Small intestine (tissue), 7 donors: Measurements from ENCODE around the gene SORBS2. TPM values are rescaled to one million over a fixed set of nuclear protein-coding genes. Genes with fewer than 3 reads are reported as not detected.

Source experiments
- DNase-seq, 2 donors: peaks; one replicate each; pipeline versions ENCODE4 v3.0.0 to v3.0.0-alpha.2; 2013
- FAIRE-seq: peaks from 2 replicates; lab custom pipeline; 2012; peaks lifted over from hg19 to GRCh38; lab: Jason Lieb, UNC
- H3K27ac ChIP-seq, 3 donors: one replicate each; pipeline ENCODE4 v1.5.1; 2013; ENCODE audit warnings: low read length in 2 of 3, mild to moderate bottlenecking in 2 of 3, control low read depth in 1 of 3, inconsistent platforms in 1 of 3, low read depth in 1 of 3, moderate library complexity in 1 of 3
- H3K27me3 ChIP-seq, 3 donors: one replicate each; pipeline ENCODE4 v1.6.1; 2013; ENCODE audit warnings: low read length in 3 of 3, inconsistent platforms in 1 of 3; ENCODE audit not compliant: control insufficient read depth in 3 of 3, insufficient read depth in 3 of 3
- H3K36me3 ChIP-seq, 3 donors: one replicate each; pipeline ENCODE4 v1.6.1; 2013; ENCODE audit warnings: low read length in 3 of 3, inconsistent platforms in 1 of 3, low read depth in 1 of 3, mild to moderate bottlenecking in 1 of 3, moderate library complexity in 1 of 3; ENCODE audit not compliant: control insufficient read depth in 3 of 3, insufficient read depth in 2 of 3
- H3K4me1 ChIP-seq, 3 donors: one replicate each; pipeline ENCODE4 v1.6.1; 2013; ENCODE audit warnings: low read length in 2 of 3, inconsistent platforms in 1 of 3, low read depth in 1 of 3, mild to moderate bottlenecking in 1 of 3, moderate library complexity in 1 of 3; ENCODE audit not compliant: control insufficient read depth in 3 of 3, insufficient read depth in 2 of 3
- H3K4me3 ChIP-seq, 3 donors: one replicate each; pipeline ENCODE4 v1.5.1; 2013; ENCODE audit warnings: low read length in 3 of 3, control low read depth in 1 of 3, inconsistent platforms in 1 of 3, low read depth in 1 of 3, mild to moderate bottlenecking in 1 of 3, moderate library complexity in 1 of 3
- H3K9me3 ChIP-seq, 2 donors: one replicate each; pipeline ENCODE4 v1.6.1; 2013; ENCODE audit warnings: low read depth in 1 of 2, low read length in 1 of 2; ENCODE audit not compliant: control insufficient read depth in 2 of 2, insufficient read depth in 1 of 2
- WGBS, 3 donors: extraction: QIAGEN DNeasy Blood & Tissue Kit; methylation state at CpG; one replicate each; pipeline ENCODE4 v1.1.7; 2013; 5-methylcytosine and 5-hydroxymethylcytosine counted together
- polyA plus RNA-seq, 4 donors: library from polyadenylated mRNA; stranded (reverse) in 3 of 4; unstranded in 1 of 4; fragments of 200-250 nt in 3 of 4; fragments of 120-200 nt in 1 of 4; gene quantifications; one replicate each; pipeline versions ENCODE4 v1.2.1 to v1.2.3, GENCODE V29; 2013
- donor health status: healthy with polysubstance abuse.
- donor health status: control.
- donor health status: control.
- donor health status: Bipolar disorder and iron deficiency.
- donor health status: healthy.

Gene SORBS2
- polyA plus RNA-seq, 4 donors: 1.6 to 36.5 (median 16.1) TPM

DNA sequence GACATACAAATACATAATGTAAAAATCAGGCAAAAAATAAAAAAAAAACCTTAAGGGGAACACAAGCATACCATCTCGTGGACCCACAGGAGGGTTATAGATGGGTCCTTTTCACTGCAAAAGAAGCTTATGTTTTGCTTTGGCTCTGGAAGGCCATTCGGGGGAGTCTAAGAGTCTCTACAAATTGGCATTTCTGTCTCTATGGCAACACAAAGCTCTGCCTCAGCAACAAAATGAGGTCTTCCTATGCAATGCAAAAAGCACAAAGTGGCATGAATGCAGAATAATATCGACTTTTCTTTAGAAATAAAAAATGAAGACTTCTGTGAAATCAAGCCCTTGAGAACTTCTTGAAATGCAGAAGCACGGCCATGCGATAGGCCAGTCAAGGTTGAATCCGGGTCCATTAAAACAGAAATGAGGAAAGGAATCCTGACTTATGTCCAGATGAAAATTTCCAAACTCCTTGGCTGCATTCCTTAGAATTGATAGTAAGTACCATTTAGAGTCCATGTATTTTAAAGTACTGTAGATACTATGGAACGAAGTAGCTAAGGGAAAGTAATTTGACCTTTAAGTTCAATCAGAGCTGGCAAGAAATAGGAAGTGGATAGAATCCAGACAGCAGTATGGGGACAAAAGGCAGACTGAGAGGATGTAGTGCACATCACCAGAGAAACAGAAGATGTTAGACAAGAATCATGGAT, 213.0 kb downstream of the SORBS2 start:
- no peak for DNase-seq
- Histone ChIP-seq H3K9me3 (no peaks in the 10 kb centered on the region), H3K27me3 (no peaks in the 10 kb centered on the region), H3K4me1 (no peaks in the 10 kb centered on the region), H3K4me3 (no peak overlapping the region), H3K36me3 (peaks cover 0 to 4% (median 0%) of the 10 kb centered on the region in 3 donors), H3K27ac (no peak overlapping the region)
- no peak for FAIRE-seq
- 71 to 81% (median 78%) methylated on average over 7 of the region's 7 CpGs for WGBS, 3 donors

DNA sequence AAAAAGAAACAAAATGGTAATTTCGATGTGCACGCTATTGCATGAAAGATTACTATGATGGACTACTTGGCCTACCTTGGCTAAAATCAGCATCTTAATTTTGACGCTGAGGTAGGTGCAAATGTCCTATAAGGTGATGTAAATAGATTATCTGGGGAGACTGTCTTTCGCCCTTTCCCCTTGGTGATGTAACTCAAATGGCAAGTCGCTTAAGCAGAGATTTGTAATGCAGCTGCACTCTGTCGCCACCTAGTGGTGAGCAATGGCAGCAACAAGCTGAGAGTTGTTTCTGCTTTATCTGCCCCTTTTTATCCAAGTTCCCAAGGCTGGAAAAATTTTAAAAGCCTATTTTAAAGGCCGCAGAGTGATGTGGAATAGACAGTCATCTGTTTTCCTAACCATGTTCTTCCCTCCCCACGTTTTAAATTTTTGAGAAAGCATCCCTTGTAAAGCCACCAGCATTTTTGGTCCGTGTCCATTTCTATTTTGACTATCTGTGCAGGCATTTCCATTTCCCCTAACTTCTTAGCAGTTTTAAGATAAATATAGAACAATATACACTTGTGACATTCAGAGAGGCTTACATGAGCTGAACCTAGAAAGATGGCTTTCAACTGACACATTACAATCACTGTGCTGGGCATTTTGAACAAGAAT, 214.3 kb downstream of the SORBS2 start:
- 33 to 34% (median 33%) methylated on average over 9 of the region's 9 CpGs for WGBS, 3 donors
- Histone ChIP-seq H3K36me3 (peaks cover 0 to 7% (median 0%) of the 10 kb centered on the region in 3 donors), H3K4me1 (no peaks in the 10 kb centered on the region), H3K27me3 (no peaks in the 10 kb centered on the region), H3K27ac (no peak overlapping the region), H3K4me3 (no peak overlapping the region), H3K9me3 (no peaks in the 10 kb centered on the region)
- DNase-seq (peak; percentile 72 to 86), FAIRE-seq (no peak)

DNA sequence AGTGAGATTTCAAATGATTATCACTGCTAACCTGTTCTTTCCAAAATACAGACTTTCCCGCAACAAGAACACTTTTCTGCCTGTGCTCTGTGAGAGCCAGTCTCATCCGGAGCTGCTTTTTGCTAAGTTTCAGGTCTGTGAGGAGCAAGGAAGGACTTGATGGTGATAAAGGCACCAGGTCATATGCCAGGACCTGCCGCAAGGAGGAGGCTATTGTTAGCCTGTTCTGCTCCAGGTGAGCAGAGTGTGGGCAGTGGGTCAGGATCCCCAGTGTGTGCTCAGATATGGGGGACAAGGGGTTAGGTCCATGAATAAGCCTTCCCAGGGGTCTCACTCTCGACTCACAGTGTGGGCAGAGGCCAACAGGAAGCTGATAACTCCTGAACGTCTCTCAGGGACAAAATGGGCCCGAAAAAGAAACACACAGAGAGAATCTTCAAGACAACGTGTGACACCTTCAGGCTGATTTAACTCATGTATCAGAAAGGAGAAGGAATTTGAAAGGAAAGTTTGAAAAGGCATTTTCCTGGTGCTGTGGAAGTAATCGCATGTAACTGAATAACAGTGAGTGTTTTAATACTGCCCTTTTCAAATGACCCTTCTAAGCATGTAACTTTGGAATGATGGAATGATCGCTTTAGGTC, 219.0 kb downstream of the SORBS2 start:
- no peak overlapping the region for H3K4me3 ChIP-seq
- H3K27me3 ChIP-seq: no peaks in the 10 kb centered on the region
- FAIRE-seq: no peak
- WGBS, 3 donors: 76 to 82% (median 80%) methylated on average over 9 of the region's 9 CpGs
- H3K36me3 ChIP-seq: peaks cover 0 to 4% (median 0%) of the 10 kb centered on the region in 3 donors
- DNase-seq: no peak
- peak overlapping the region in 1 of 3 donors; percentile 1 for H3K27ac ChIP-seq
- H3K9me3 ChIP-seq: no peaks in the 10 kb centered on the region
- no peaks in the 10 kb centered on the region for H3K4me1 ChIP-seq

DNA sequence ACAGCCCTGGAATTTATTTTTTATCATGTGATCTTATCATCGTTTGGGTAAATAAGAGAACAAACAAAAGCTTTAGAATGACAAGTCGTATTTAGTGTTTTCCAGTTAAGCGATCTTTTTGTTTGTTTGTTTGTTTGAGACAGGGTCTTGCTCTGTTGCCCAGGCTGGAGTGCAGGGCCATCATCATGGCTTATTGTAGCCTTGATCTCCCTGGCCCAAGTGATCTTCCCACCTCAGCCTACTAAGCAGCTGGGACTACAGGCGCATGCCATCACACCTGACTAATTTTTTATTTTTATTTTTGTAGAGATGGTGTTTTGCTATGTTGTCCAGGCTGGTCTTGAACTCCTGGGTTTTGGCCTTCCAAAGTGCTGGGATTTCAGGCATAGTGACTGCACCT, 219.6 kb downstream of the SORBS2 start:
- WGBS, 3 donors: 67 to 77% (median 76%) methylated on average over 4 of the region's 4 CpGs
- no peak for FAIRE-seq
- no peak overlapping the region for H3K27ac ChIP-seq
- no peak for DNase-seq
- H3K9me3 ChIP-seq: no peaks in the 10 kb centered on the region
- peaks cover 0 to 3% (median 0%) of the 10 kb centered on the region in 3 donors for H3K27me3 ChIP-seq
- peaks cover 0 to 7% (median 0%) of the 10 kb centered on the region in 3 donors for H3K36me3 ChIP-seq
- no peak overlapping the region for H3K4me3 ChIP-seq
- no peaks in the 10 kb centered on the region for H3K4me1 ChIP-seq

DNA sequence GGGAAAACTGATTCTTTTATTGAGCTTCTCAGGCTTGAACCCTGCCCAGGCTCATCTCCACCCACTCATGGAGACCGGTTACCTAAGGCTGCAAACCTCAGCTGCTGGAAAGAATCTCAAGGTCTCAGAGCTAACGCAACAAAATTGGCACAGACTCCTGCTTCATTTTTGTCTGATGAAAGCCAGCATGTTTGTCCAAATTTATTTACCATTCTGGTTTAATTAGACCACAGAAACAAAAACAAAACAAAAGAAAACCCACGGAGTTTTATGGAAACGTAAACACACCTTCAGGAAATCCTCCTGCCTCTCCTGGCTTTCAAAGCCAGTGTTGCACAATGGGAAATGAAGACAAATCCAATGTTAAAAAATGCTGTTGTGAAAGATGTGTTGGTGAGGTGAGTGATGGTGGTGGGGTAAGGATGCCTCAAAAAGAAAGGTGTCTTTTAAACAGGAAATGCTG, 220.3 kb downstream of the SORBS2 start:
- no peaks in the 10 kb centered on the region for H3K4me1 ChIP-seq
- H3K9me3 ChIP-seq: no peaks in the 10 kb centered on the region
- DNase-seq (no peak), FAIRE-seq (no peak)
- WGBS, 3 donors: 57 to 70% (median 61%) methylated on average over 4 of the region's 4 CpGs
- H3K4me3 ChIP-seq: no peak overlapping the region
- H3K27me3 ChIP-seq: peaks cover 0 to 3% (median 0%) of the 10 kb centered on the region in 3 donors
- H3K36me3 ChIP-seq: peaks cover 0 to 12% (median 0%) of the 10 kb centered on the region in 3 donors
- no peak overlapping the region for H3K27ac ChIP-seq

DNA sequence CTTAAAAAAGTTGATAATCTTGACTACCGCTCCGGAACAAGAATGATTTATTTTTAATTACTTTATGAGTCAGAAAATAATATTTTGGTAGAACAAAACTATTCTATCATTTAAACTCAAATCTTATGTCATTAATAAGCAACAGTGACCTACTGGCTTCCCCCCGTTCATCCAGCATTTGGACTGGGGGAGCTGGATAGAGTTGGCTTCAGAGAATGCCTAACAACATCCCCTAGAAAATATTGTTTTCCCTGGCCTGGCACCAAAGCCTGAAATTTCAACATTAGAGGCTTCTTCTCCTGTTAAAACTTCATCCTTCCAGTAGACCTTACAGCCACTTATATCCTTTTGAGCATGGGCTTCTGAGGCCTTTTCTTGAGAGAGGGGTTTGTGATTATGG, 221.0 kb downstream of the SORBS2 start:
- Histone ChIP-seq H3K36me3 (peaks cover 0 to 12% (median 0%) of the 10 kb centered on the region in 3 donors), H3K4me3 (no peak overlapping the region), H3K27ac (no peak overlapping the region), H3K27me3 (peaks cover 0 to 3% (median 0%) of the 10 kb centered on the region in 3 donors), H3K9me3 (no peaks in the 10 kb centered on the region), H3K4me1 (no peaks in the 10 kb centered on the region)
- no peak for DNase-seq
- no peak for FAIRE-seq
- WGBS, 3 donors: 80 to 86% (median 86%) methylated on average over 3 of the region's 3 CpGs

DNA sequence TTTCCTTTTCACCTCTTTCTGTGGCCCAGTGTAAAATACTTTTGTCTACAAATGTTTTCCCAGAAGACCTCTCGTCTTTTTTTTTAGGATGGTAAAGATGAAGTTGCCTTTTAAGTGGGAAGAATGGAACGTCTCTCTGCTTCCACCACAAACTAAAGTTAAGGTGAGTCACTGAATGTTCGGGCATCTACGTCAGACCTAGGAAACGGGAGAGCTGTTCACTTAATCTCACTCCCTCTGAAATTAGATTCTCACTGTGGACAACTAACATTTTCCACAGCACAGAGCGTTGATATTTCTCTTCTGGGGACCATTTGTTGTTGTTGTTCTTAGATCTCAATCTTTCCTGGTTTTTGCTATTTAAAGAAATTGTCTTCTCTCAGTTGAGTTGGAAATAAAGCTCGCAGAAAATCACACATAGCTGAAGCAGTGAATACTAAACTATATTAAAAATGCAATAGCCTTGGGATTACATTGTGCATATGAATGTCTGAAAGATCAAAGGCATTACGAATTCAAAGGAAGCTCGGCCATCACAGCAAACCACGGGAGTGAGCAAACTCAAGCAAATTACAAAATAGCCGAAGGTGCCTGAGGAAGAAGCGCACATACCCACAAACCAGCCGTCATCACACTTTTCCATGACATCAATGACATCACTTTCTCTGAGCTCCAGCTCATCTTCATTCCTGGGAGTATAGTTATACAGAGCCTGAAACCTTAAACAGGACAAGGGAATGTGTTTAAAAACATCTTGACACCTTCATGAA, 222.7 kb downstream of the SORBS2 start:
- Histone ChIP-seq H3K27ac (no peak overlapping the region), H3K4me1 (no peaks in the 10 kb centered on the region), H3K9me3 (no peaks in the 10 kb centered on the region), H3K36me3 (peaks cover 0 to 12% (median 0%) of the 10 kb centered on the region in 3 donors), H3K27me3 (peaks cover 0 to 3% (median 0%) of the 10 kb centered on the region in 3 donors), H3K4me3 (no peak overlapping the region)
- FAIRE-seq (no peak), DNase-seq (no peak)
- 88 to 92% (median 92%) methylated on average over 13 of the region's 13 CpGs for WGBS, 3 donors
